Activated CD4-positive, CD25-positive, alpha-beta regulatory T cell treated with anti-CD3 and anti-CD28 coated beads, Interleukin-2, amount 50 U/mL, for 16 hours (primary cell): ENCODE measurements around the gene SEMA3F.
A peak's percentile ranks its signal among the peaks of the same experiment; 100 is the strongest.

Experiments used
- DNase-seq: peaks from one replicate; pipeline ENCODE4 v3.0.0-alpha.2; 2020; ENCODE audit warnings: low read depth, low spot score

Gene SEMA3F

DNA sequence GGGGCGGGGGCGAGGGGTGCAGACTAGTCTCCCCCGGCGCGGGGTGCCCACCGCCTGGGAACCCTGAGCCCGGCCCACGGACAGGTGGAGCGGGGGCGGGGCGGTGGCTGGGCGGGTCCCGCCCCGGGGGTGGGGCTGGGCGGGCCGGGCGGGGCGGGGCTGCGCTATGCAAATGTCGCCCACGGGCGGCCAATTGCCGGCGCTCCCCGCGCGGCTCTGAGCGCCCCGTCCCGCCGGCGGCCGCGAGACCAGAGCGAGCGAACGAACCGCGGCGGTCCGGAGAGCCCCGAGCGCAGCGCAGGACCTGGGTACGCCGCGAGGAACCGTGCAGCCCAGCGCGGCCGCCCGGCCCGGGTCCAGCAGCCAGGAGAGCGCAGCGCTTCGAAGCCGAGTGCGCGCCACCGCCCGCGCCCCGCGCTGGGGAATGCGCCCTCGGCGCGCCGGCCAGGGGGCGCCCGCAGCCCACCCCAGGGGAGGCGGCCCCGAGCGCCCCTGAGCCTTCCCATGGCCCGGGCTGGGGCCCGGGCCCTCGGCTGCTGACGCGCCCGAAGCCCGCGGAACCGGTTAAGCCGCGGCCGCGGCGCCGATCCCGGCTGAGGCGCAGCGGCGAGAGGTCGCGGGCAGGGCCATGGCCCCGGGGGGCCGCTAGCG is at the start of gene SEMA3F:
Gene SEMA3F (plus strand): TSS at position 485 of the 651 bp plus-strand sequence. CDS start 4,299 bp downstream, outside the sequence.
- peak; percentile 24 for DNase-seq

DNA sequence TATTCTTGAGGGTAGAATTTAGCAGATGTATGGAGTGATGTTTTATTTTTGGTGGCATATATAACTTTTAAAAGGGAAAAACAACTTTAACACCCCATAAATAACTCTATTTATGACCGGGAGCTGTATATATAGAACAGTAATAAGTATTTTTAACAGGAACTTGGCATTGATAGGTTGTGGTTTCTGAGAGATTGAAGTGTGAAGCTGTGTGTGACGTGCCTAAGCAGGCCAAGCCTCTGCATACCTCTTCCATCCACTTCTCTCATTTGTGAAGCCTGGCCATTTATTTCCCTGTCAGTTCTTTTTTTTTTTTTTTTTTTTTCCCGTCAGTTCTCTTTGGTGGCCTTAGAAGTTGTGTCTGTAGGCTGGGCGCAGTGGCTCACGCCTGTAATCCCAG is 43.4 kb upstream of the SEMA3F start:
- DNase-seq, result no peak

DNA sequence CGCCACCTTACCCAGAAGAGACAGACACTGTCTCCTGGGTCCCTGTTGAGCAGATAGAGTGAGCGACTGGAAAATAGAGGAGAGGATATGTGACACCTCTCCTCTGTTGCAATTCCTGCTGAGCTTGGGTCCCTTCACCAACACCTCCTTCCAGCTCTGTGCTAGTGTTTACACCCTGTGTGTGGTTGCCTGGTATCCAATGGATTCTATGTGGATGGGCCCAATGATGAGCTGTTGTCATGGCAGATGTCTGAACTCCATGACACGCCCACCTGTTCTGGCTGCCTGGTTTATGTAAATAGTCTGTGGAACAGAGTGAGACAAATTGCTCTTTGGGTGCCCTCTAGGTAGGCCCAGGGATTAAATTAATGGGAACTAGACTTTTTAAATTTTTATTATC is 42.7 kb upstream of the SEMA3F start:
- DNase-seq, result no peak

DNA sequence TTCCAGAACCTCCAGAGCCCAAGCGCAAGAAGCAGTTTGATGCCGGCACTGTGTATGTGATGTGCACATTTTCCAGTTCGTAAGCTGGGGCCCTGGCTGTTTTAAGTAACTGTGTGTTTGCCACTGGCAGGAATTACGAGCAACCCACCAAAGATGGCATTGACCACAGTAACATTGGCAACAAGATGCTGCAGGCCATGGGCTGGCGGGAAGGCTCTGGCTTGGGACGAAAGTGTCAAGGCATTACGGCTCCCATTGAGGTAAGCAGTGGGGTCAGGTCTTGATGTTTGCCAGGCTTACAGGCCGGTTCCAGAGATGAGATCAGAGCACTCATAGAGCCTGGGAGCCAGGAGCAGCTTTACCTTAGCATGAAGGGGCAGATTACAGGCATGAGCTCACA is 38.0 kb upstream of the SEMA3F start:
- DNase-seq, result no peak

DNA sequence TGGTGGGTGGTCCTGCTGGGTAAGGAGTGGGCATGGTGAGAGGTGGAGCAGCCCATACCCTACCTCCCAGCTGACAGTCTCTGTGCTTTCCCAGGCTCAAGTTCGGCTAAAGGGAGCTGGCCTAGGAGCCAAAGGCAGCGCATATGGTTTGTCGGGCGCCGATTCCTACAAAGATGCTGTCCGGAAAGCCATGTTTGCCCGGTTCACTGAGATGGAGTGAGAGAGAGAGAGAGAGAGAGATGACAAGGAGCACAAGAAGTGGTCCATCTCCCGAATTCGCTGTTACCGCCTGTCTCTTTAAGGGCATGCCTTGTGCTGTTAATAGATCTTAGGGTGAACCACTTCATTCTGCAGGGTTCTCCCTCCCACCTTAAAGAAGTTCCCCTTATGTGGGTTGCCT is 36.9 kb upstream of the SEMA3F start:
- DNase-seq, result no peak

DNA sequence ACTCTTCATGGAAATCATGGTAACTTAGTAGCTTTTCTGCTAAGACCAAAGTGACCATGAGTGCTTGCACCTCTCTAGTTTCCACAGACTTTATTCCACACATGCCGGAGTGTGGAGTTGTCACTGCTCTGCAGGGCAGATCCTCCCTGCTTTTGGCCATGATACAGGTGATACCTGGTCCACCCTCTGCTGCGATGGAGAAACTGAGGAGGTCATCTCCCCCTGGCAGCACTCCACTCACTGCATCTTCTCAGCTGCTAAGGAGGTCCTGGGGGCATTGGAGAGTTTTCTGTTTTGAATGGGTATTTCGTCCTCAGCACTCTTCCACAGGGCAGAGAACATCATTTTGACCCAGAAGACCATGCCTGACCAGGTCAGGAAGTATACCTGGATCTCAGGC is 35.3 kb upstream of the SEMA3F start:
- DNase-seq, result no peak

DNA sequence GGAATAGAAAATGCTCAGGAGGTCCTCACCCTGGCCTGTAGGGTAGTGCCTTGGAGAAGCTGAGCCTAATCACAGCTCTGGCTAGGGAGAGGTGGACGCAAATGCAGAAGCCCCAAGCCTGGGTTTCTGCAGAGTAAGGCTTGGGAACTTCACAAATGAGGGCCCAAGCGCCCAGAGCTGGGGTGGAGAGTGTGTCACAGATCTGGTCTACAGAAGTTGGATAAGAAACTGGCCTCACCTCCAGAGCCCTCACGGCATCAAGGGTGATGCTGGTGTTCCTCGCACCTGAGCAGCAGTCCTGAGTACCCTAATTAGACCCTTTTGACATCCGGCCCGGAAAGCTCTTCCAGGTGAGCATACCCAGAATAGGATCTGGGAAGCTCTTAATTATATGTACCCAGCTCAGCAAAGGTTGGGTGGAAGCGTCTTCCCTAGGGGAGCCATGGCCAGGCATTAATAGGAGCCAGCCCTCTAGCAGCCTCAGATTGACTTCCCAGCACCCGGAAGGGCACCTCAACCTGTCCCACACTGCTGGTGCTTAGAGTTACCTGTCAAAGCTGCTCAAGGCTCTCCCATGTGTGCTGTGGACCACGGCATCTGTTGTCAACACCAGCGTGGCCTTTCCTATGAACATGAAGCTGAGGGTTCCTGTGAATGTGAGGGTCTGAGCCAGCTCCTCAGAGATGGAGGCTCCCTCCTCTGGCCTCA is 34.6 kb upstream of the SEMA3F start:
- no peak for DNase-seq

DNA sequence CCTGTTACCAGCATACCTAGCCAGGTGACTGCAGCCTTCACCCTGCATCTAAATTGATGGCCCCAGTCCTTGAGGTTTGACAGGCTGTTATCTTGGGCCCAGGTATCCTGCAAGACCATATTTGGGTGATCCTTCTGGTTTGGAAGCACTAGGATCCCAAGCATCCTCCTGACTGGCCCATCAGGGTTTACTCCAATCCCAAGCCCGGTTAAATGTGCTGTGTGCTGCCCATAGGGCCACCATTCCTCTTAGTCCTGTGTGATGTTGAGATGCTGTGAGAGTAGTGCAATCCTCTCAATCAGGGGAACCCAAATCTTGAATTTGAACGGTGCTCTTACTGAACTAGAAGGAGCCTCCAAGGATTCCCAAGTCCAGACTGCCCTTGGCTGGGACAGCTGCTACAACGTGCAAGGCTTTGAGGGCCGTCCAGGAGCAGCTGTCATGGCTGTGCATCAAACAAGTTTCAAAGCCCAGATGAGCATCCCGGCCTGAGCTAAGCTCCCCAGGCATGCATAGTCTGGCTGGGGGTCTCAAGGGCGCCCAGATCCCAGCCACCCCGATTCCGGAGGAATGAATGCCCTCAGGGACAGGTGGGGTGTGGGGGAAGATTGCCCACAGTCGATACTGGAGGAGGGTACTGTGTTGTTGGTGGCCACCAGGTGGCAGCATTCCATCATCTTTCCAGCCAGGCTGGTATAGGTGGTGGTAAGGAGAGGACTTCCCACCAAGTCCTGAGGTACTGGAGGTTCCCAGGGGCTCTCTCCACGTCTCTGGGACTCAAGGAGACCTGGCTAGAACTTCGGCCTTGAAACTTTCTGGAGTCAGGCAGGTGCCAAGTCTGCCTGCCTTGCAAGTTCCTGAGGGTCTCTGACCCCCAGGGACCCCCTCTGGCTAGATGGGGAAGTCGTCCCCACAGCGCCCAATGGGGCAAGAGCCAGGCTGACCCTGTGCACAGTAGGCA is 33.8 kb upstream of the SEMA3F start:
- DNase-seq, result peak; percentile 30

DNA sequence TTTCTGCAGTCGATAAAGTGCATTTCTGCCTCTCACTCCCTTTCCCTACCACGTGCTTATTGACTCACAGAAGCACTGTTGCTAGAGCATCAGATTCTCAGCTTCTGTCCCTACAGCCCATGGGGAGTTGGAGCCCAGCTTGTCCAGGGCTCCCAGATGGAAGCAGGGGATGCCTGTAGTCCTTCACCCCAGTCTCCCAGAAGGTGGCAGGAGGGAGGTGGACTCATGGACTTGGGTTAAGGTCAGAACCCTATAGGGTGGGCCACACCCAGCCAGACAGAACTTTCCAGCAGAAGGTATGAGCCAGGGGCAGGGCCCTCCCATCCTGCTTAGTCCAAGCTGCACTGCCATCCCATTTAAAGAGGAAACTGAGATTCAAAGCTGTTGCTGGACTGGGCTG is 33.1 kb upstream of the SEMA3F start:
- DNase-seq, result no peak

DNA sequence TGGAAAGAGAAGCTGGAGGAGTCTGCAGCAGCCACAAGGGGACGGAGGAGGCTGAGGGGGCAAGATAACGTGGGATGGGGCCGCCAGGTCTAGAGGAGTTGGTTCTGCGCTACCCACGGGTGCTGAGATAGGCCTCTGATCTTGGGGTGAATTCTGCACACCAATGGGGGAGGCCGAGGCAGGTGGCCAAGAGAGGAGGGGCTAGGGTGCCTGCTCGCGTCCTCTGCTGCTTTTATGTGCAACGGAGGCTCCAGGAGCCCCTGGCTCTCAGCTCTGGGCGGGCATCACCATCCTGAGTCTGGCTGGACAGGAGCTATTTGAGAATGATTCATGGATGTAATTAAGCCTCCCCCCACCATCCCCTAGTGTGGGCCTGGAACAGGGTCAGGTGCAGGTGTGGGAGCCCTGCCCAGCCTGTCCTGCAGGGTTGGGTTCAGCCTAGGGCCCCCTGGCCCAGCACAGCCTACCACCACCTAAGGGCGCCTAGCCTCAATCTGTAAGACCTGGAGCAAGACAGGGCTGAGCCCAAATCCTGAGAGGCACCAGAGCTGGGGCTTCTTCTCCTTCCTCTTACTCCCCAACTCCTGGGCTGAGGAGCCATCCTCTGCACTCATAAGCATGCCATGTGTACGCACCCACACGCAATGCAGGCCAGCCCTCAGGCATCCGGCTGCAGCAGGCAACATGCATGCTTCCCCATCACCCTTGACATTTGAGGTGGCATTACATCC is 32.3 kb upstream of the SEMA3F start:
- DNase-seq, result no peak

DNA sequence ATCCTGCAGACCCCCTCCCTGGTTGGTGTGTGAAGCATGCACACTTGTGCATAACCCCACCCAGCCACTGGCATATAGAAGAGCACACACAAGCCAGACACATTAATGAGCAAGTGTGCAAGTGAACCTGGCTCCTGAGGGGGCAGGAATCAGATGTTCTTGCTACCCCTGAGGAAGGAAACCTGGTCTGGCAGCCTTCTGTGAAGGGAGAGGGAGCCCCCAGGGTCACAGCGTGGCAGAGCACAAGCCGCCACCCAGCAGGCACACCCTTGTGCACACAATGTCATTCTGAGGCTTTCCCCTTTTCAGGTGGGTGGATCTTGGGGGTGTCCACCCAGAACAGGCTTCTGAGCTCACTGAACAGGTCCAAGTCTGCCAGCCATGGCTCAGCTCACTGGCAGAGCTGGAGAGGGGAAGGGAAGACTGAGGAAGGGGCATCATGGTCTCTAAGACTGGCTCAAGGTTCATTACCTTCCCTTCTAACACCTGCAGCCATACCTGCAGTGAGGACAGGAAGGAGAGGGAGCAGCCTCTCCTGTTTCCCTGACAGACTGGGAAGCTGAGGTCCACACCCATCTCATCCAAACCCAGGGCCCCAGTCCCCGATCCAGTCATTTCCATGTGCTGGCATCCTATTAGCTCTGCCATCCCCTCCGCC is 31.6 kb upstream of the SEMA3F start:
- no peak for DNase-seq

DNA sequence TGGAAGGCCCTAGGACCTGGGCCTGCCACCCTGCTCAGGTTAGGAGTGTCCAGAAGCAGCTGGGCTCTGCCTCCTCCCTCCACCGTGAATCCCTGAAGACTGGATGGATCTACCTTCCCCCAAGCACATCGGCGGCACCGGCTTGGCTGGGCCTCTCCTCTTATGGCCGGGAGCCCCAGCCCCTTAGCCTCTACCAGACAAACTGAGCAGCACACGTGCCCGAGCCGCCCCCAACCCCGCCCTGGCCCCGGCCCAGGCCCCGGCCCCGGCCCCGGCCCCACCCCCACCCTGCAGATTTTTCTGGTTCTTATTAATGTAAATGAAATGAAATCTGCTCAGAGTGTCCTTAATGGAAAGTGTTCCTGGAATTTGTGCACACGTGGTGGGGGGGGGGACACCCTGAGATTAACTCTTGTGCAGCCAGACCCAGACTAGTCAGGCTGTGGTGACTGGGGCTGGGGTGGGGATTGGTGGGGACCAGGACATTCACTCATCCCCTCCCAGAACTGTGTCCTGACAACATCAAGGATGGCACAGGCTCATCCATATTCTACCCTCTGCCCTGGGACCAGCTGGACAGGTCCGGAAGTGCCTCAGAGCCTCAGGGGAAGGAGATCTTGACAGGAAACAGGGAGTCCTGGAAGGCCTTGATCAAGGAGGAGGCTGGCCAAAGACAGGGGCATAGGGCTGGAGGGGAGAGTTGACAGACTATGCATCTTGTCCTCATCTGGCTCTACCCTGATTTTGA is 30.9 kb upstream of the SEMA3F start:
- DNase-seq, result no peak

DNA sequence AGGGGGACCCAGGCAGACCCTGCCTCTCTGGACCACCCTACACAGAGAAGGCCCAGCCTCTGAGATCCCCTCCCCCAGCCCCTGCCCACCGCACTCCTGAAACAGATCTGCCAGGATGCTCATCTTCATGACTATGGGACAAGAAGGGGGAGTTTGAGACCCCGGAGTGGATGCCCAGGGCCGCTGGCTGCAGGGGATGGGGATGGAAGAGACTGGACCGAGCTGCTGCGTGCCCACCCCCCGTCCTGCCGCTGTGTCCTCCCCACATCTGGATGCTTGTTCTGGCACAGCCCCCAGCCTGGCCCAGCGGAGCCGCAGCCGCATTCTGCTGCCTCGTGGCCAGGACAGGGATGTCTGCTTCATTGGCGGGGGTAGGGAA is 30.3 kb upstream of the SEMA3F start:
- DNase-seq, result no peak

DNA sequence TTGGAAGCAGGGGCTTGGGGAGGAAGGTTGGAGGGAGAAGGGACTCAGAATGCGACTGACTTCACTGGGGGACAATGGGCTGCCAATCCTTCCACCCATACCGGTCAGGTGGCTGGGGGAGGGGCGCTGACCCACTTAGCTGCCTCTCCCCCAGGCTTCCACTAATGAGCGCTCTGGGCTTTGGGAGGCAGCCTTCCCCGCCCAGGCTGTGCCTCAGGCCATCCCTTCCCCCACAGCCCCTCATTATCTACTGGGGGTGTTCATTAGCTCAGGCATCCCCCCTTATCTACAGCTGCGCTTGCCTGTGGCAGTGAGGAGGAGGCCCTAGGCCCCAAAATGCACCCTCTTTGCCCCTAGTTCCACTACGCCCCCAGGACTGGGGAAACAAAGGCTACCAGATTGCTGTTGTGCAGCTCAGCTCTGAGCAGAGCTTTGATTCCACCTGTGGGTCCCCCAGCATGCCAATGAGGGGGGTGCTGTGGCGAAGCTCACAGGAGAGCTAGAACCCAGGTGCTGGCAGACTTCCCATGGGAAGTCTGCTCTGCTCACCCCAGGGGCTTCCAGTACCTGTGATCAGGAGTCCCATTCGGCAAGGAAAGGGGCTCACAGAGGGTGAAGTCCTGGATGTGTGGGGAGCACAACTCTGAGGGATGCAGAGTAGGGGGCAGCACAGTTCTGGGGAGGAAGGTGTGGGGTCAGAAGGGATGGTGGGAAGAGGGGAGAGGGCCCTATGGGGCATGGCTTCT is 29.4 kb upstream of the SEMA3F start:
- no peak for DNase-seq

DNA sequence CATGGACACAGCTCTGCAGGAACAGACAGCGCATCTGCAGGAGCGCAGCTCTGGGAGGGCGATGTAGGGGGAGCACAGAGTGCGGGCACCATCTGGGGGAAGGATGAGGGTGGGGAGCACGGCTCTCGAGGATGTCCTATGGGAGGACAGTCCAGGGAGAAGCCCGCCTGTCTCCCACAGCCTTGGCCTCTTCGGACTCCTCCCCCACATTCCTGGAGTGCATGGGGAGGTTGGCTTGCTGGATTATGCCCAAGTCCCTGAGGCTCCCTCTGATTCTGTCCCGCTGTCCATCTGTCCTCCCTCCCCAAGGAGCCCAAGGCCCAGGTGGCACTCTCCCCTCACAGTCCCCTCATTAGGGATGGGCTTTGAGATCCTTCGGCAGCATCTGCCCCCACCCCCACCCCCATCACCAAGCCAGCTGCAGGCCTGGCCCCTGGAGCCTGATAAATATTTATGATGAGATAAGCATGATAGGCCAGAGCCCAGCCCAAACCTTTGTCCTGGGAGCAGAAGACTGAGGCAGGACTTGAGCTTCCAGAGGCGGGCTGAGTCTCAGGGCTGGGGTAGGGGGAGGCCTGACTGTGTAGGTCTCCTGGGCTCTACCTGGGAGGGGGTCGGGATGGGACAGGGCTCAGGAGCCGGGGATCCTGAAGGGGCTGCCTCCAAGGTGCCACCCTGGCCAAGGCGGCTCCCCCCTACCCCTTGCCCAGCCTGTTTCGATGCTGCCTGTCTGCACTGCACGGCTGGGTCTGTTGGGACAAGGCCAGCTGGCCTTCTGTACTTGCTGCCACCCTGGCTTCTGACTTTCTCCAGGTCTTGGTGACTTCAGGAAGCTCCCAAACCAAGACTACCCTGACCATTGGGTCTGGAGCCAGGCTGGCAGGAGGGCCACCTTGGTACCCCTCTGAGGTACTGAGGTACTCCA is 28.6 kb upstream of the SEMA3F start:
- DNase-seq, result no peak

DNA sequence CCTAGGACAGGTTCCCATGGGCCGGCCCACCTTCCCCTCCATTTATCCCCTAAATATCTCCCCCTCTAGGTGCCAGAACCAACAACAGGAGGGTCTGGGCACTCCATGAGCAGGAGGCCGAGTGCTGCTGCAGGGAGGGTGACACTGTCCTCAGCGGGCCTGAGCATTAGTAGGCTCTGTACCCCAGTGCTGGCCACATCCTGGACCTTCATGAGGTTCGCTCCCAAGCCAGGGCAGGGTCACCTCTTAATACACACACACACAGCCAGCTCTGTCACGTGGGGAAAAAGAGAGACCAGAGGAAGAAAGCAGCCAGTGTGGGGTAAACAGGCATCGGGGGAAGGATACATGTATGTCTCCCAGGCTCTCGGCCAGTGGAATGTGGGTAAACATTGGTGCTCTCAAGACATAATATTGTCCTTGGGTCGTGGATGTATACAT is 27.9 kb upstream of the SEMA3F start:
- no peak for DNase-seq

DNA sequence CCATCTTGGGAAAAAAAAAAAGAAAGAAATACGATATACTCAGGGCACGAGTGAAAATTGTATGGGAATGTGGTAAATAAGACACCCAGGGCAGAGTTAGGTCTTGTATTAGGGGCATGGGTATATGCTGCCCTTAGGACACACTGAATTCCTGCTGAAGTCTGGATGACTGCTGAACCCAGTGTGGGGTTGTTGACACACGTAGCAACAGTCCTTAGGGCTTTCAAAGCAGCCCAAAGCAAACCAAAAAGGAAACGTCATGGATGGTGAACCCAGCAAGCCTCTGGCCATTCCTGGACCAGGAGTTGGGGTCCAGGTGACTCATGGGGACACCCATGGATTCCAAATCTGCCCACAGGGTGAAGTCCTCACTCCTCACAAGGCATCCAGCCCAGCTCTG is 27.1 kb upstream of the SEMA3F start:
- no peak for DNase-seq

DNA sequence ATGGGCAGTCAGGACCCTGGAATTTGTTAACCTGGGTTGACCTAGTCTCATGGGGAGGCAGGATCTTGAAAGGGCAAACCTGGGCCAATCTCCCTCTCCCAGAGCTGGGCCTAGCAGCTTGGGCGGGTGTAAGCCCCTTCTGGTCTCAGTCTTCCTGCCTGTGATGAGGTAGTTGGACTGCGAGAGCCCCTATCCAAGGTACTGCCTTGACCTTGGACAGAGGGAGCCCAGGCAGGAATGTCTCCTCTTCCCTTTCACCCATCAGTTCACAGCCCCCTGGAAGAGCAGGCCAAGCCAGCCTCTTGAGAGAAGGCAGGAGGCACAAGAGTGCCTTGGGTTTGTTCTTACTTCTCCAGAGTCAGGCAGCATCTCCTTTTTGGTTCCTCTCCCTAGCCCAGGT is 24.7 kb upstream of the SEMA3F start:
- no peak for DNase-seq
